Stimulated activated CD8-positive, alpha-beta memory T cell treated with anti-CD3 and anti-CD28 coated beads, Interleukin-7, amount 100 ng/mL, for 48 hours (primary cell): Measurements from ENCODE around the gene UBR2.
"Not testable (repeated sequence)": the region's sequence is repeated elsewhere in the genome, so short reads cannot be mapped to it uniquely, and the experiment has no call there.

ENCODE experiments used
- DNase-seq, 2 donors: peaks; one replicate each; pipeline ENCODE4 v3.0.0-alpha.2; 2020; ENCODE audit warnings: low read depth in 1 of 2; ENCODE audit errors: extremely low read depth in 1 of 2

The UBR2 gene

DNA sequence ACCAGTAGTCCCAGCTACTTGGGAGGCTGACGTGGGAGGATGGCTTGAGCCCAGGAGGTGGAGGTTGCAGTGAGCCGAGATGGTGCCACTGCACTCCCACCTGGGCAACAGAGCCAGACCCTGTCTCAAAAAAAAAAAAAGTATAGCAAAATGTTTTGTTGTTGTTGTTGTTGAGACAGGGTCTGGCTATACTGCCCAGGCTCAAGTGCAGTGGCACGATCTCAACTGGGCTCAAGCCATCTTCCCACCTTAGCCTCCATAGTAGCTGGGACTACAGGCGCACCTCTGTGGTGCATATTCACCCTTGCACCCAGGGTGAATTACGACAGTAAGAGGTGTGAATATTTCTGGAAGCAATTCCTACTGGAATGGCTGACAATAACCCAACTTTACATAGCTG, 11.4 kb upstream of the UBR2 start:
- no peak for DNase-seq

DNA sequence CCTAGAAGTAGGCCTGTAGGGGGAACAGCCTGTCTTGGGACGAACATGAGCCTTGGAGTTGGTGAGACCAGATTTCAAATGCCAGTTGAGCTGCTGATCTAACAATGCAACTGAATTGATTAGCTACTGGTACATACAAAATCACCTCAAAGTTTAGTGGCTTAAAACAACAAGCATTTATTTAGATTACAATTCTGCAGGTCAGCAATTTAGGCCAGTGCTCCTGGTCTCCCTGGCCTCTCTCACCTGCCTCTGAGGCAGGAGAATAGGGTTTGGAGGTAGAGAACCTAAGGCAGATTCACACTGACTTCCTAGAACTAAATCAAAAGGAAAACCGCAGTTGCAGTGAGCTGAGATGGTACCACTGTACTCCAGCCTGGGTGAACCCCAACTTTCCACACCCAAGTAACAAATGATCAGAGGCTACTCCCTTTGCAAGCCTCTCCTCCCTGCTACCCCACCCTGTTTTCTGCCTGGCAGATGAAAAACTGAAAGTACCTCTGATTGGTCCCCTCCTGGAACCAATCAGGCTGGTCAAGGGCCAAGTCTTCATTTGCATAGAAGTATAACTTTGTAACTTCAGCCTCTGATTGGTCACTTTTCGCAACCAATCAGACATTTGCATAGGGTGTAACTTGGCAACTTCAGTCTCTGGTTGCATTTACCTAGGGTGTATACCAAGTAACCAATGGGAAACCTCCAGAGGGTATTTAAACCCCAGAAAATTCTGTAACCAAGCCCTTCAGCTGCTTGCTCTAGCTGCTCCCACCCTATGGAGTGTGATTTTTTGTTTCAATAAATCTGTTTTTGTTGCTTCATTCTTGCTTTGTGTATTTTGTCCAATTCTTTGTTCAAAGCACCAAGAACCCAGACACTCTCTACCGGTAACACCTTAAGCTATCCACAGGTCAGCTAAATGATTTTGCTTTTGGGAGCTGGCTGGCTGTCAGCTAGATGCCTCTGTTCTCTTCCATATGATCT, 8.1 kb upstream of the UBR2 start:
- no peak for DNase-seq

DNA sequence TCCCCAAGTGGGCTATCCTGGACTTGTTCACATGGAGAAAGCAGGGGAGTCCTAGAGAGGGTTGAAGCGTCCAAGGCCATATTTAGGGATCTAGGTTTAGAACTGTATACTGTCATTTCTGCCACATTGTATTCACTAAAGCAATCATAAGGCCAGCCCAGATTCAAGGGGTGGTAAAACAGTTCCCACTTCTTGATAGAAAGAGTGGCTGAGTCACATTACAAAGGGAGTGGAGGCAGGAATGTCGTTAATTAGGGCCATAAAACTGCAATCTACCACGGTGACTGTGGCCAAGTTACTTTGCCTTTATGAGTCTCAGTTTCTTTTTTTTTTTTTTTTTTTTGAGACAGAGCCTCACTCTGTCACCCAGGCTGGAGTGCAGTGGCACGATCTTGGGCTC, 7.4 kb upstream of the UBR2 start:
- DNase-seq: no peak

DNA sequence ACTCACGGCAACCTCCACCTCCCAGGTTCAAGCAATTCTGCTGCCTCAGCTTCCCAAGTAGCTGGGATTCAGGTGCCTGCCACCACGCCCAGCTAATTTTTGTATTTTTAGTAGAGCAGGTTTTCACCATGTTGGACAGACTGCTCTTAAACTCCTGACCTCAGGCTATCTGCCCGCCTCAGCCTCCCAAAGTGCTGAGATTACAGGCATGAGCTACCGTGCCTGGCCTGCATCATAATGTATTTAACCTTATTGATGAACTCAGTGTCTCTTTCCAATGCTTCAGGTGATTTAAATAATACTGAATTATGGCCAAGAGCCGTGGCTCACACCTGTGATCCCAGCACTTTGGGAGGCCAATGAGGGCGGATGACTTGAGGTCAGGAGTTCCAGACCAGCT, 4.6 kb upstream of the UBR2 start:
- DNase-seq: not testable (repeated sequence)

DNA sequence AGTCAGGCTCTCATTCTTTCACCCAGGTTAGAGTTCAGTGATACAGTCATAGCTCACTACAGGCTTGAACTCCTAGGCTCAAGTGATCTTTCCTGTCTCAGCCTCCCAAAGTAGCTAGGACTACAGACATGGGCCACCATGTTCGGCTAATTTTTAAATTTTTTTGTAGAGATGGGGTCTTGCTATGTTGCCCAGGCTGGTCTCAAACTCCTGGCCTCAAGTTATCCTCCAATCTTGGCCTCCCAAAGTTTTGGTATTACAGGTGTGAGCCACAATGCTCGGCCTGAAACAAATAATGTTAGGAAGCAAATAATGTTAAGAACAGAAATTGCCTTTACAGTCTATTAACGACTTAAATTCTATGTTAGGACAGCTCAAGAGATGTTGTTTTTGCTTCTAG, 1.8 kb upstream of the UBR2 start:
- DNase-seq: no peak

DNA sequence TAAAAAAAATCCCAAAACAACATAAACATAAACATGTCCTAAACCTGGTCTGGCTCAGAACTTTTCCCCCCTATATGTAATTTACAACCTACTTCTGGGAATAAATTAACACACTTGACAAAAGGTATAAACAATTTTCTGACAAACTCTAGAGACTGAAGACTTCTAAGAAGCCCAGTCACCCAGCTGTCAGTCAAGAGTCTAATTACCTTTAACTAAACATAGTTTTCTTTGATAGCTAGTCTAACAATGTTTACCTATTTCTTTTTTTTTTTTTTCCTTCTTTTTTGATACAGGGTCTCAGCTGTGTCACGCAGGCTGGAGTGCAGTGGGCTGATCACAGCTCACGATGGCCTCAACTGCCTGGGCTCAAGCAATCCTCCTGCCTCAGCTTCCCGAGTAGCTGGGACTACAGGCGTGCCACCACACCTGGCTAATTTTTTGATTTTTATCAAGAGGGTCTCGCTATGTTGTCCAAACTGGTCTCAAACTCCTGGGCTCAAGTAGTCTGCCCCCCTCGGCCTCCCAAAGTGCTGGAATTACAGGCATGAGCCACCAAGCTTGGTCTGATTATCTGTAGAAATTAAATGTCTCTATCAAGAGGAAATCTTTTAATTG, 932 bp upstream of the UBR2 start:
- no peak for DNase-seq

DNA sequence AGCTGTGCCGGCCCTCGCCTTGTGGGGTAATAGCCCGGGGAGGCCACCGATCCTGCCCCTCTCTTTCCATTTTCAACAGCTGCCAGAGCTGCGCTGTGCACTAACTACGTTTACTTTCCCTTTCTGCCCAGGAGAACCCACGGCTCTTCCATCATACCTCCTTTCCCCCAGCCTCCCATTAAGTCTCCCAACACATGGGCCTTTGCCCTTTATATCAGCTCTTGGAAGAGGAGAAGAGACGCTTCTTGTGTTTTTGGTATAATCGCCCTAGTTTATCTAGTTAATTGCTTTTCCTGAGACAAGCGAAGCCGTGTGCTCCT, 637 bp downstream of the UBR2 start:
- no peak for DNase-seq

DNA sequence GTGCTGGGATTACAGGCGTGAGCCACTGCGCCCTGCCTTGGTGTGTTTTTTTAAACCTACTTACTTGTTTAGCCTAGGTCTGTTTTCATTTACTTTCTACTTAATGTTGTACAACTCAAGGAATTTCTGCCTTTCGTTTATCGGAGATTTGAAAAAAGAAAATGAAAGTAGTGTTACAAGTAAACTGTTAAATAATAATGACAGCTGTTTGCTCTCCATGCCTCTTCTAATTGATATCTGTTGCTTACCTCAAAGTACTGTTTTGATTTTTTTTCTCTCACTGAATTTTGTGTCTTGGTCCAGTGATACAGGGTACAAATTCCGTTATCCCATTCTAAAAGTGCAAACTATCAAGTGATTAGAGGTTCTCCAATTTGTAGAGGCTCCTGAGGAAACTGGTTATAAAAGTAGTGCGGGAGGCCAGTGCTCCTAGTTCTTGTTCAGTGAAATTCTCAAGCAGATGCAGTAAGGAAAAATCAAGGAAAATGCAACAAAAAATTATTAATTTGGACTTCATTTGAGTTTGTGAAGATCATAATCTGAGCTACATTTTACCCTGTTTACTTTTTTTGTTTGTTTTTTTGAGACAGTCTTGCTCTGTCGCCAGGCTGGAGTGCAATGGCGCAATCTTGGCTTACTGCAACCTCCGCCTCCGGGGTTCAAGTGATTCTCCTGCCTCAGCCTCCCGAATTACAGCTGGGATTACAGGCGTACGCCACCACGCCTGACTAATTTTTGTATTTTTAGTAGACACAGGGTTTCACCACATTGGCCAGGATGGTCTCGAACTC, 2.2 kb downstream of the UBR2 start:
- no peak for DNase-seq

DNA sequence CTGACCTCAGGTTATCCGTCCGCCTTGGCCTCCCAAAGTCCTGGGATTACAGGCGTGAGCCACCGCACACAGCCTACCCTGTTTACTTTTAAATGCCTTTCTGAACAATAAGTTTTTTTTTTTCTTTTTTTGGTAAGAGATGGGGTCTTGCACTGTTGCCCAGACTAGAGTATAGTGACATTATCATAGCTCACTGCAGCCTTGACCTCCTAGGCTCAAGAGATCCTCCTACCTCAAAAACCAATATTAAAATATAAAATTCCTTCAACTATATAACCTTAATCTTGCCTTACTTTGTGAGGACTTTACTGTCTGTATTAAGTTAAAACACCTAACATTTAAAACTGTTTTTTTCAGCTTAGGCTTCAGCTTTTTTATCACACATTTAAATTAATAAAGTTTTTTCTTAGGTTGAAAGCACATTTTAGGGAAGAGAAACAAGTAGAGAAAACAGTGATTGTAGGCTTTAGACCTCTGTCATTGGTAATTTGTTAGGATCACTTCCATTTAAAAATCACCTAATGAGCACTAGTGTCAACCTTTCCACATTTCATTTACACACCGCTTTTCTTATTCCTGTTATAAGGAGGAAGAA, 2.9 kb downstream of the UBR2 start:
- no peak for DNase-seq

DNA sequence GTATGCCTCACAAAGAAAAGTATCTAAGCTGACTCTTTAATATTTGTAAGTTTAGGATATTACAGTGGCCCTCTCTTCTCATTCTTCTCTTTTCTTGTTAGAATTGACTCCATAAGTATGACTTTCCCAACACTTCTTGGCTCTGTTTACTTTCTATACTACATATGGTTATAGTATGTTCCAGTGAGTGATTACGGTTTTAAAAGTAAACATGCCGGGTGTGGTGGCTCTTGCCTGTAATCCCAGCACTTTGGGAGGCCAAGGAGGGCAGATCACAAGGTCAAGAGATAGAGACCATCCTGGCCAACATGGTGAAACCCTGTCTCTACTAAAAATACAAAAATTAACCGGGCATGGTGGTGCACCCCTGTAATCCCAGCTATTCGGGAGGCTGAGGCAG, 3.4 kb downstream of the UBR2 start:
- DNase-seq: not testable (repeated sequence)

DNA sequence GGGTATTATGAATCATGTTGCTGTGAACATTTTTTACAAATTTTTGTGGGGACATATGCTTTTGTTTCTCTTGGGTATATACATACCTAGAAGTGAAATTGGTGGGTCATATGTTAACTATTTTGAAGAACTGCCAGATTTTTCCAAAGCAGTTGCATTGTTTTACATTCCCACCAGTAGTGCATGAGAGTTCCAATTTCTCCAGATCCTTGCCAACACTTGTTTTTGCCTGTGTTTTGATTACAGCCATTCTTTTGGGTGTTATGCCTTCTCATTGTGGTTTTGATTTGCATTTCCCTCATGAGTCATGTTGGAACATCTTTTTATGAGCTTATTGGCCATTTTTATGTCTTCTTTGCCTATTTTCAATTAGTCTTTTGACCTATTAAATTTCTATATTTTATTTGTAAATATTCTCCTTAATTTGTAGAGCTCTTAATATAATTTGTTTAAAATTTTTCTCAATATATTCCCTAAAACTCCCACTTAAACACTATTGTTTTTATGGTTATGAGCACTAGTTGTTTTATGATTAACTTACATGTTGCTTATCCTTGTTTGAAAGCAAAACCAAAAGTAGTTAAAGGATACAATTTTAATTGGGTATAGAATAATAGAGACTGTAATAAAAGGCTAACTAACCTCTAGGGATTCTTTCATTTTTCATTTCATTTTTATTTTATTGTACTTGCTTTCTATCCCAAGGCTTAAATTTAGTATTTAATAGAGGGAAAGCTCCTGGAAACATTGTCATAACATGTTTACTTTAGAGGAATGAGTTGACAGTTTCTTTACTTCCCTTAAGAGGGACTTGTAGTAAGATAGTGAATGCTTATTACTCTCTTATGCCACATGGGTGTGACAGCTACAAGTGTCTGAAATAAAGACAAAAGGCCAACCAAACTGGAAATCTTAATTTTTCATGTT, 5.5 kb downstream of the UBR2 start:
- no peak for DNase-seq

DNA sequence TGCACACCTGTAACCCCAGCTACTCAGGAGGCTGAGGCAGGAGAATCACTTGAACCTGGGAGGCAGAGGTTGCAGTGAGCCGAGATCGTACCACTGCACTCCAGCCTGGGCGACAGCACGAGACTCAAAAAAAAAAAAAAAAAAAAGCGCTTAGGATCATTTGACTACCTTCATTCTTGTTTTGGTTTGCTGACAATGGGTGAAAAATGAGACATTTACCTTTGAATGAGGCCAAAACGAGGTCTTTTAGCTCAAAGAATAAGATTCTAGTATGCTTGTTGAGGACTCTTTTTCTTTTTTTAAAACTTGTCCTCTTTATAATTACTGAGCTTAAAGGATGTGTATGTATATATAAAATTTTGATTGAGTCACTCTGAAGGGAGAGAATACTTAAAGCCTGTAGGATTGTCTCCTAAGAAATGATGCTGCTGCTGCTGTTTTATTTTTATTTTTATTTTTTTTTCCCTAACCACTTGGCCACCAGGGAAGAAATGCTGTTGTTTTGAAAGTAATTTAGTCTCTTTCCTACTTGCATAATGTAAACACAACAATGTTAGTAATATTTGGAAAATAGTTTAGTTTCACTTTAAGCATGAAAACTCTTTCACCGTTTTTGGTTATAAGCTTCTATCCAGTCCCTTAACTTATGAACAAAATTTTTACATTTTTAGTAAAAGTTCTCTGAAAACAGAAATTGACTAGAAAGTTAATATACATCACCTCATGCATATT, 7.9 kb downstream of the UBR2 start:
- DNase-seq: no peak

DNA sequence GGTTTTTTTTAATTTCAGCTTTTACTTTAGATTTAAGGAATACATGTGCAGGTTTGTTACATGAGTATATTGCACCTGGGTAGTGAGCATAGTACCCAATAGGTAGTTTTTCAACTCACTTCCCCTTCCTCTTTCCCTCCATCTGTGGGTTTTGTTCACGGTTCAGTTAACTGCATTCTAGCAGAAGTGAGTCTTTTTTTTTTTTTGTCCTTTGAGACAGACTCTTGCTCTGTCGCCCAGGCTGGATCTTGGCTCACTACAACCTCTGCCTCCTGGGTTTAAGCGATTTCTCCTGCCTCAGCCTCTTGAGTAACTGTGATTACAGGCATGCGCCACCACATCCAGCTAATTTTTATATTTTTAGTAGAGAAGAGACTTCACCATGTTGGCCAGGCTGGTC, 8.7 kb downstream of the UBR2 start:
- no peak for DNase-seq

DNA sequence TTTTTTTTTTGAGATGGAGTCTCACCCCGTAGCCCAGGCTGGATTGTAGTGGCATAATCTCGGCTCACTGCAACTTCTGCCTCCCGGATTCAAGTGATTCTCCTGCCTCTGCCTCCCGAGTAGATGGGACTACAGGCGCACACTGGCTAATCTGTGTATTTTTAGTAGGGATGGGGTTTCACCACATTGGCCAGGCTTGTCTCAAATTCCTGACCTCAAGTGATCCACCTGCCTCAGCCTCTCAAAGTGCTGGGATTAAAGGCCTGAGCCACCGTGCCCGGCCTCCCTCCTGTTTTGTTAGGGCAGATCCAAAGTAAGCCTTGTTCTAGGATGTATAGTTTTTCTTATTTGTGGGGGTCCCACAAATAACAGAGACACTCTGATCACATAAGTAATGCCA, 12.7 kb downstream of the UBR2 start:
- not testable (repeated sequence) for DNase-seq

DNA sequence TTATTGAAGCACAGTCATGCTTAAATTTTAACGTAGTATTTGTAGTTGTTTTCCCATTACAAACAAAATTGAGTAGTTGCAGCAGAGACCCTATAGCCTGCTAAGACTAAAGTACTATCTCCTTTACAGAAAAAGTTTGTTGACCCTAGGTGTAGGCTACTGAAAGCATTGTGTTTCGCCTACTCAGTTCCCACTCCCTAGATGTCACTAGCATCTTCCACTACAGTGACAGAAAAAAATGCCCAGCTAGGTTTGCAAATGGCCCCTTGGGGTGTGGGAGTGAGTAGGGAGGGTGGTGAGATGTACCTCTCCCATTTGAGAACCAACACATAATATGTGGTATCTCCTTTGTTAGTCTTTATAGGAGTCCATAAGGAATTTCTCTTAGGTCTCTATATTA, 34.5 kb downstream of the UBR2 start:
- DNase-seq: no peak

DNA sequence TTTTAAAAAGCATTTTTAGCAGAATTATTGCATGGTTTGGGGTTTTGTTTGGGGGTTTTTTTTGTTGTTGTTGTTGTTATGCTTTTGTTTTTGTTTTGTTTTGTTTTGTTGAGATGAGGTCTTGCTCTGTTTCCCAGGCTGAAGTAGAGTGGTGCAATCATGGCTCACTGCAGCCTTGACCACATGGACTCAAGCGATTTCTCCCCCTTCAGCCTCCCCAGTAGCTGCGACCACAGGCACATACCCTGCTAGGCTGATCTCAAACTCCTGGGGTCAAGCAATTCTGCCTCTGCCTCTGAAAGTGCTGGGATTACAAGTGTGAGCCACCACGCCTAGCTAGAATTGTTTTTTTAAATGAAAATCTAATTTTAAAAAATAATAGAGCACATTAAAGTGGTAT, 35.7 kb downstream of the UBR2 start:
- DNase-seq: no peak

DNA sequence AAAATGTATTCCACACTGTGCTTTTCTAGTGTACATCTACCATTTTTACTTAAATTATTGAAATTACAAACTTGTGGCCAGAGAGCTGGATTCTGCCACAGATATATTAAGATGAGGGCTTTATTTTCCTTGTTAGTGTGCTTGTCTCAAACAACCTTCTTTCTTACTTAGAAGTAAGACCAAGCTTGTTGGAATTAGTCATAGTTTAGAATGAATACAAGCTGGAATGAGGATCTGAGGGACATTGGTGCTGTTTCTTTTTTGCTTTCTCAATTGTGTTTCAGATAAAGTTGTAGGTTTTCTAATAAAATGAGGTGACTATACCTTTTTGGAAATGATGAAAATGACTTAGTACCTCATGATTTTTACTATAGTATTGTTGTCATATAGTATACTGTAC, 40.3 kb downstream of the UBR2 start:
- no peak for DNase-seq

DNA sequence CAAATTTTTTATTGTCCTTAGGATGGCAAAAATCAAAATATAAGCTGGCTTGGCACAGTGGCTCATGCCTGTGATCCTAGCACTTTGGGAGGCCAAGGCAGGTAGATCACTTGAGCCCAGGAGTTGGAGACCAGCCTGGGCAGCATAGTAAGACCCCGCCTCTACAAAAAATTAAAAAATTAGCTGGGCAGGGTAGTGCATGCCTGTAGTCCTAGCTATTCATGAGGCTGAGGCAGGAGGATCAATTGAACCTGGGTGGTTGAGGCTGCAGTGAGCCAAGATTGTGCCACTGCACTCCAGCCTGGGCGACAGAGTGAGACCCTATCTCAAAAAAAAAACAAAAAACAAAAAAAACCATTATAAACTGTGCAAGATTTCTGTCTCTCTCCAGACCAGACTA, 40.9 kb downstream of the UBR2 start:
- DNase-seq: not testable (repeated sequence)

DNA sequence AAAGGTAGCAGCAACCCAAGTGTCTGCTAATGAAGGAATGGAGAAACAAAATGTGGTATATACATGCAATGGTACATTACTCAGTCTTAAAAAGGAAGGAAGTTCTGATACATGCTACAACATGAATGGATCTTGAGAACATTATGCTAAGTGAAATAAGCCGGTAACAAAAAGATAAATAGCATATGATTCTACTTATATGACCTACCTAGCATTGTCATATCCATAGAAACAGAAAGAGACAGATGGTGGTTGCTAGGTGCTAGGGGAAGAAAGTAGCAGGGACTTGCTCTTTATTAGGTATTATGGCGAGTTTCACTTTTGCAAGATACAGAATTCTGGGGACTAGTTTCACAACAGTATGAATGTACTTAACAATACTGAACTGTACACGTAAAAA, 46.6 kb downstream of the UBR2 start:
- DNase-seq: no peak

DNA sequence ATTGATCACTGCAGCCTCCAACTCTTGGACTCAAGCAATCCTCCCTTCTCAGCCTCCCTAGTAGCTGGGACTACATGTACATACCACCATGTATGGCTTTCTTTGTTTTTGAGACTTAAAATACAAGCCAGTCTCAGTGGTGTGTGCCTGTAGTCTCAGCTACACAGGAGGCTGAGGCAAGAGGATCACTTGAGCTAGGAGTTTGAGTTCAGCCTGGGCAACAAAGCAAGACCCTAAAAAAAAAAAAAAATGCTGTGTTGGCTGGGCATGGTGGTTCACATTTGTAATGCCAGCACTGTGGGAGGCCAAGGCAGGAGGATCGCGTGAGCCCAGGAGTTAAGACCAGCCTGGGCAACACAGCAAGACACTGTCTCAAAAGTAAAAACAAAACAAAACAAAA, 51.7 kb downstream of the UBR2 start:
- no peak for DNase-seq
